IMR-90 (cell line): ENCODE measurements around the gene RRP1. TPM values are rescaled to one million over a fixed set of nuclear protein-coding genes. Genes with fewer than 3 reads are reported as not detected.

Experiments used
- ATAC-seq: fragments of 200-7000 bp; cut with Tn5 transposase; 2 replicates; pipeline ENCODE4 v1.9.1; 2020; ENCODE audit warnings: low read depth, mild to moderate bottlenecking, moderate library complexity
- BruUV-seq: library from RNA; stranded (reverse); fragments of 400-500 nt; replicated peaks from 2 replicates; lab custom pipeline; 2021; lab: Mats Ljungman, UMichigan
- CTCF ChIA-PET: fragments of 300-600 bp; formaldehyde crosslinking; extraction: SDS; loops from one replicate; lab custom pipeline; 2021; ENCODE audit warnings: antibody characterized with exemption; lab: Yijun Ruan, JAX
- POLR2A ChIA-PET: fragments of 300-600 bp; sonication (Branson Sonifier 250); formaldehyde crosslinking; loops from one replicate; lab custom pipeline; 2022; ENCODE audit warnings: antibody characterized with exemption; ENCODE audit not compliant: unreplicated experiment; lab: Charles Lee
- DNase-seq: peaks from one replicate; pipeline ENCODE4 v3.0.0; 2013
- H2AFZ ChIP-seq: replicated peaks from 2 replicates; pipeline ENCODE3; 2013; ENCODE audit warnings: low read length, mild to moderate bottlenecking; ENCODE audit not compliant: poor library complexity
- H2AK5ac ChIP-seq: 2 replicates; pipeline ENCODE4 v1.6.1; 2013; ENCODE audit warnings: low read depth, low read length, inconsistent platforms
- H2AK9ac ChIP-seq: replicated peaks from 2 replicates; pipeline ENCODE3; 2013; ENCODE audit warnings: mild to moderate bottlenecking, low read depth, low read length, moderate library complexity; ENCODE audit not compliant: poor library complexity
- H2BK120ac ChIP-seq: 2 replicates; pipeline ENCODE4 v1.6.1; 2013; ENCODE audit warnings: low read depth, low read length, inconsistent platforms
- H2BK15ac ChIP-seq: 3 replicates; pipeline ENCODE4 v1.6.1; 2013; ENCODE audit warnings: low read depth, low read length, inconsistent platforms
- H2BK20ac ChIP-seq: 2 replicates; pipeline ENCODE4 v1.6.1; 2013; ENCODE audit warnings: low read depth, mild to moderate bottlenecking, inconsistent platforms, low read length, moderate library complexity
- H2BK5ac ChIP-seq: 2 replicates; pipeline ENCODE4 v1.6.1; 2013; ENCODE audit warnings: mild to moderate bottlenecking, low read depth, low read length, inconsistent platforms; ENCODE audit not compliant: poor library complexity, severe bottlenecking
- H3K14ac ChIP-seq: replicated peaks from 2 replicates; pipeline ENCODE4 v1.6.1; 2013; ENCODE audit warnings: low read depth, low read length, inconsistent platforms
- H3K18ac ChIP-seq: 2 replicates; pipeline ENCODE4 v1.6.1; 2013; ENCODE audit warnings: low read depth, low read length, control low read depth
- H3K23ac ChIP-seq: 2 replicates; pipeline ENCODE4 v1.6.1; 2013; ENCODE audit warnings: low read depth, low read length, inconsistent platforms
- H3K27ac ChIP-seq: 2 replicates; pipeline ENCODE4 v1.5.1; 2013; ENCODE audit warnings: mild to moderate bottlenecking, control low read depth, low read length; ENCODE audit not compliant: insufficient read depth
- H3K27me3 ChIP-seq: 2 replicates; pipeline ENCODE4 v1.6.1; 2013; ENCODE audit warnings: low read length; ENCODE audit not compliant: control insufficient read depth, insufficient read depth
- H3K36me3 ChIP-seq: 2 replicates; pipeline ENCODE4 v1.6.1; 2013; ENCODE audit warnings: low read length, mixed read lengths; ENCODE audit not compliant: control insufficient read depth, insufficient read depth
- H3K4ac ChIP-seq: 2 replicates; pipeline ENCODE4 v1.6.1; 2013; ENCODE audit warnings: low read depth, low read length, inconsistent platforms
- H3K4me1 ChIP-seq: 2 replicates; pipeline ENCODE4 v1.6.1; 2013; ENCODE audit warnings: low read length, mixed read lengths; ENCODE audit not compliant: control insufficient read depth, insufficient read depth
- H3K4me2 ChIP-seq: 2 replicates; pipeline ENCODE4 v1.6.1; 2013; ENCODE audit warnings: low read depth, mild to moderate bottlenecking, control low read depth, low read length, moderate library complexity
- H3K4me3 ChIP-seq: 2 replicates; pipeline ENCODE4 v1.5.1; 2013; ENCODE audit warnings: low read depth, mild to moderate bottlenecking, control low read depth, low read length, moderate library complexity; ENCODE audit not compliant: insufficient read depth
- H3K56ac ChIP-seq: 2 replicates; pipeline ENCODE4 v1.6.1; 2013; ENCODE audit warnings: low read length, inconsistent platforms; ENCODE audit not compliant: insufficient read depth; ENCODE audit errors: extremely low read depth
- H3K79me1 ChIP-seq, 2 experiments: 2 replicates each; pipeline ENCODE4 v1.6.1; 2013; ENCODE audit warnings: low read length in 2 of 2, inconsistent platforms in 1 of 2, low read depth in 1 of 2
- H3K9ac ChIP-seq: 2 replicates; pipeline ENCODE4 v1.6.1; 2013; ENCODE audit warnings: low read depth, low read length, control low read depth
- H3K9me1 ChIP-seq: 2 replicates; pipeline ENCODE4 v1.6.1; 2013; ENCODE audit warnings: low read length, inconsistent platforms; ENCODE audit not compliant: insufficient read depth
- H3K9me3 ChIP-seq: 2 replicates; pipeline ENCODE4 v1.6.1; 2013; ENCODE audit warnings: low read length; ENCODE audit not compliant: control insufficient read depth, insufficient read depth
- H4K20me1 ChIP-seq: 2 replicates; pipeline ENCODE4 v1.6.1; 2013; ENCODE audit warnings: low read length, inconsistent platforms; ENCODE audit not compliant: insufficient read depth
- H4K5ac ChIP-seq: 2 replicates; pipeline ENCODE4 v1.6.1; 2013; ENCODE audit warnings: mild to moderate bottlenecking, low read depth, low read length, control low read depth
- H4K8ac ChIP-seq, 2 experiments: 2 replicates each; pipeline ENCODE4 v1.6.1; 2013; ENCODE audit warnings: low read depth in 2 of 2, low read length in 2 of 2, control low read depth in 1 of 2, inconsistent platforms in 1 of 2
- H4K91ac ChIP-seq: 2 replicates; pipeline ENCODE4 v1.6.1; 2013; ENCODE audit warnings: low read depth, low read length, inconsistent platforms; ENCODE audit not compliant: insufficient read depth
- CEBPB ChIP-seq: IDR thresholded peaks from 2 replicates; pipeline ENCODE4 v1.6.1; 2012; ENCODE audit warnings: low read depth, low read length, improper control_type of control experiment
- CTCF ChIP-seq: conservative IDR thresholded peaks from 2 replicates; pipeline ENCODE4 v1.5.1; 2012; ENCODE audit warnings: mild to moderate bottlenecking, low read depth, low read length, improper control_type of control experiment
- ELK1 ChIP-seq: fragments of 150-350 bp; IDR thresholded peaks from 2 replicates; pipeline ENCODE4 v1.6.1; 2016; ENCODE audit warnings: low read depth, mild to moderate bottlenecking, low read length, moderate library complexity, borderline replicate concordance
- MAFK ChIP-seq: IDR thresholded peaks from 2 replicates; pipeline ENCODE4 v1.6.1; 2012; ENCODE audit warnings: low read depth, low read length, improper control_type of control experiment
- RFX5 ChIP-seq: IDR thresholded peaks from 2 replicates; pipeline ENCODE4 v1.8.0; 2012; ENCODE audit warnings: low read depth, mild to moderate bottlenecking, low read length, moderate library complexity
- SMC3 ChIP-seq: fragments of 150-350 bp; IDR thresholded peaks from 2 replicates; pipeline ENCODE4 v1.6.1; 2016; ENCODE audit warnings: low read depth, mild to moderate bottlenecking, antibody characterized with exemption, low read length, moderate library complexity
- WGBS, 2 experiments: methylation state at CpG; one replicate each; pipeline versions ENCODE4 v1.1.5 to v1.1.7; 2013; ENCODE audit warnings: missing lambda C conversion rate in 2 of 2; ENCODE audit not compliant: insufficient read length in 1 of 2; ENCODE audit errors: extremely low coverage in 2 of 2; 5-methylcytosine and 5-hydroxymethylcytosine counted together
- dilution Hi-C: fragments of 300-500 bp; cut with HindIII; formaldehyde crosslinking; loops from one replicate; pipeline ENCODE4 v1.14.3; 2018; ENCODE audit warnings: low sequenced_read_pairs; ENCODE audit not compliant: unreplicated experiment
- in situ Hi-C: fragments of 300-500 bp; cut with MboI; formaldehyde crosslinking; loops from 3 replicates; pipeline ENCODE4 v1.14.3; 2019; ENCODE audit warnings: low sequenced_read_pairs, inconsistent platforms, mixed read lengths
- intact Hi-C: fragments of 100-400 bp; cut with micrococcal nuclease; formaldehyde crosslinking; loops from 2 replicates; pipeline ENCODE4 v1.10.0; 2022
- polyA plus RNA-seq, 3 experiments: library from polyadenylated mRNA; depleted of rRNA; stranded (reverse); fragments of >200 nt; gene quantifications; 2 replicates each; pipeline ENCODE4 v1.2.3, GENCODE V29; 2012; ENCODE audit warnings: low replicate concordance in 1 of 3
- total RNA-seq: library from RNA; depleted of rRNA; stranded (reverse); fragments of >200 nt; gene quantifications from 2 replicates; pipeline ENCODE4 v1.2.3, GENCODE V29; 2012

The RRP1 gene
- total and polyA plus RNA-seq, 2 of the 4 experiments (the other 2 are of a cell fraction): 20.2 to 23.3 TPM

- Histone ChIP-seq H4K20me1 (no peaks in the 10 kb centered on the region), H4K5ac (no peak overlapping the region), H3K4me2 (no peak overlapping the region), H3K36me3 (no peaks in the 10 kb centered on the region), H2AFZ (no peak overlapping the region), H3K9ac (no peak overlapping the region), H2AK5ac (no peak overlapping the region), H3K4me3 (no peak overlapping the region), H3K27ac (no peak overlapping the region), H2BK120ac (no peak overlapping the region), H3K27me3 (no peaks in the 10 kb centered on the region; the same call in 1 of the 2 replicates), H3K79me1 (no peaks in the 10 kb centered on the region; a peak in 1 of 4 replicates), H2BK5ac (no peak overlapping the region), H3K18ac (no peak overlapping the region), H3K4ac (no peak overlapping the region), H3K9me3 (no peaks in the 10 kb centered on the region), H3K14ac (no peak overlapping the region), H2BK20ac (no peak overlapping the region), H4K8ac (no peak overlapping the region), H3K23ac (no peak overlapping the region), H2BK15ac (no peak overlapping the region), H3K9me1 (peaks cover 12% of the 10 kb centered on the region), H3K4me1 (no peaks in the 10 kb centered on the region; the same call in 1 of the 2 replicates), H2AK9ac (no peak overlapping the region), H3K56ac (no peak overlapping the region), H4K91ac (no peak overlapping the region)
- dilution Hi-C loops: no loop called here
- no TSS peak for BruUV-seq
- in situ Hi-C loops: no loop called here
- ChIA-PET POLR2A (no interaction called here), CTCF (no interaction called here)
- intact Hi-C loops: no loop called here
- no peak for DNase-seq
- no CpG with 5 or more reads among the region's 5 CpGs for WGBS, 2 experiments
- ATAC-seq: no peak
- TF ChIP-seq CEBPB (no peak), ELK1 (no peak), CTCF (no peak), MAFK (no peak), SMC3 (no peak), RFX5 (no peak)
Observed at GRCh38 chr21:43782431-43783097, 6.8 kb upstream of the RRP1 start.
